SK-N-MC (cell line): ENCODE data around the gene SMYD2.

ENCODE experiments used
- EZH2 ChIP-seq: fragments of 200-600 bp; sonication (generic); IDR thresholded peaks from one replicate; pipeline ENCODE4 v1.6.1; 2017; ENCODE audit warnings: antibody characterized with exemption
- POLR2AphosphoS5 ChIP-seq: IDR thresholded peaks from 2 replicates; pipeline ENCODE4 v1.6.1; 2012; ENCODE audit warnings: mild to moderate bottlenecking, low read depth, low read length, borderline replicate concordance

- no peak for TF ChIP-seq EZH2
- TF ChIP-seq POLR2AphosphoS5 = no peak
Observed at GRCh38 chr1:214289574-214290272, 8.8 kb downstream of the SMYD2 start.
